Panc1 (cell line): Measurements from ENCODE around the gene BTBD1. TPM values are rescaled to one million over a fixed set of nuclear protein-coding genes. Genes with fewer than 3 reads are reported as not detected.

Experiments
- ATAC-seq: fragments of 200-7000 bp; cut with Tn5 transposase; 2 replicates; pipeline ENCODE4 v1.9.1; 2020; ENCODE audit warnings: mild to moderate bottlenecking, moderate library complexity
- BruUV-seq: library from RNA; stranded (reverse); fragments of 400-500 nt; replicated peaks from 2 replicates; lab custom pipeline; 2021; lab: Mats Ljungman, UMichigan
- CTCF ChIA-PET: fragments of 300-600 bp; sonication (Branson Sonifier 250); formaldehyde crosslinking; loops from one replicate; lab custom pipeline; 2022; ENCODE audit warnings: antibody characterized with exemption; lab: Charles Lee
- POLR2A ChIA-PET: fragments of 300-600 bp; sonication (Branson Sonifier 250); formaldehyde crosslinking; loops from one replicate; lab custom pipeline; 2022; ENCODE audit warnings: antibody characterized with exemption; lab: Charles Lee
- DNase-seq: peaks from one replicate; pipeline ENCODE4 v3.0.0-alpha.2; 2010; ENCODE audit warnings: low read depth, low spot score
- H3K27ac ChIP-seq: 2 replicates; pipeline ENCODE4 v1.5.1; 2011; ENCODE audit warnings: mild to moderate bottlenecking, low read length, inconsistent platforms
- H3K27me3 ChIP-seq: fragments of 200-500 bp; sonication (Bioruptor generic); 2 replicates; pipeline ENCODE4 v1.6.0; 2014; ENCODE audit warnings: low read length, inconsistent platforms; ENCODE audit not compliant: control insufficient read depth, insufficient read depth
- H3K36me3 ChIP-seq: fragments of 200-500 bp; sonication (Bioruptor generic); 2 replicates; pipeline ENCODE4 v1.5.1; 2014; ENCODE audit warnings: inconsistent platforms, mild to moderate bottlenecking, low read length, moderate library complexity; ENCODE audit not compliant: control insufficient read depth, insufficient read depth
- H3K4me1 ChIP-seq: 2 replicates; pipeline ENCODE4 v1.5.1; 2011; ENCODE audit warnings: inconsistent platforms, mild to moderate bottlenecking, low read length, moderate library complexity; ENCODE audit not compliant: control insufficient read depth, insufficient read depth
- H3K4me3 ChIP-seq, 2 experiments: 2 replicates each; pipeline ENCODE4 v1.5.1; 2011 to 2012; ENCODE audit warnings: low read depth in 2 of 2, low read length in 2 of 2, mild to moderate bottlenecking in 2 of 2, inconsistent platforms in 1 of 2, moderate library complexity in 1 of 2
- H3K9me3 ChIP-seq: fragments of 200-500 bp; sonication (Bioruptor generic); 2 replicates; pipeline ENCODE4 v1.5.1; 2014; ENCODE audit warnings: low read depth, mild to moderate bottlenecking, inconsistent platforms, low read length, moderate library complexity; ENCODE audit not compliant: control insufficient read depth, insufficient read depth
- CTCF ChIP-seq: fragments of 450-650 bp; IDR thresholded peaks from 2 replicates; pipeline ENCODE4 v1.5.1; 2017; ENCODE audit warnings: mild to moderate bottlenecking
- POLR2AphosphoS5 ChIP-seq: IDR thresholded peaks from 2 replicates; pipeline ENCODE4 v1.6.1; 2012; ENCODE audit warnings: mild to moderate bottlenecking, low read depth, low read length, moderate library complexity
- REST ChIP-seq, 2 experiments: IDR thresholded peaks; 2 replicates each; pipeline ENCODE4 v1.6.1; 2011 to 2012; ENCODE audit warnings: low read depth in 2 of 2, control low read depth in 1 of 2, low read length in 1 of 2, mild to moderate bottlenecking in 1 of 2, moderate library complexity in 1 of 2; ENCODE audit not compliant: insufficient read depth in 1 of 2
- SIN3A ChIP-seq: IDR thresholded peaks from 2 replicates; pipeline ENCODE4 v1.6.1; 2012; ENCODE audit warnings: low read depth, mild to moderate bottlenecking, low read length, moderate library complexity, borderline replicate concordance; ENCODE audit not compliant: insufficient read depth
- TCF7L2 ChIP-seq: IDR thresholded peaks from 2 replicates; pipeline ENCODE4 v1.6.1; 2011; ENCODE audit warnings: mild to moderate bottlenecking, low read depth, low read length, inconsistent platforms
- in situ Hi-C: cut with HindIII; loops from 2 replicates; pipeline ENCODE4 v1.10.0; 2016; ENCODE audit warnings: low sequenced_read_pairs, low pct_unique_long_range_greater_than_20kb
- intact Hi-C: fragments of 100-400 bp; cut with micrococcal nuclease; formaldehyde crosslinking; loops from one replicate; pipeline ENCODE4 v1.10.0; 2022; ENCODE audit not compliant: unreplicated experiment
- total RNA-seq: library from RNA; stranded (reverse); gene quantifications from one replicate; pipeline ENCODE4 v1.2.1, GENCODE V29; 2021; ENCODE audit not compliant: unreplicated experiment

Gene BTBD1
- total RNA-seq, 1 experiment from 2014 or later = 88.4 TPM

GRCh38 chr15:83104141-83104540, 37.1 kb upstream of the BTBD1 start:
- CTCF ChIA-PET = no interaction called here
- H3K4me1 ChIP-seq = no peaks in the 10 kb centered on the region
- no peaks in the 10 kb centered on the region for H3K36me3 ChIP-seq
- H3K4me3 ChIP-seq = no peak overlapping the region
- no peaks in the 10 kb centered on the region for H3K9me3 ChIP-seq
- intact Hi-C loops (no loop called here), in situ Hi-C loops (no loop called here)
- DNase-seq (no peak), ATAC-seq (no peak)
- TF ChIP-seq CTCF (no peak), TCF7L2 (no peak), POLR2AphosphoS5 (no peak), SIN3A (no peak), REST (IDR thresholded peaks at IDR 0.05; ENCODE audit: insufficient read depth in 1 of 2, low read depth in 2 of 2, low read length in 1 of 2) (no peak)
- H3K27me3 ChIP-seq = peaks cover 4% of the 10 kb centered on the region
- POLR2A ChIA-PET = no interaction called here
- BruUV-seq = no TSS peak
- no peak overlapping the region for H3K27ac ChIP-seq

GRCh38 chr15:83102346-83102745, 35.3 kb upstream of the BTBD1 start:
- Histone ChIP-seq H3K36me3 (no peaks in the 10 kb centered on the region), H3K9me3 (no peaks in the 10 kb centered on the region), H3K4me1 (no peaks in the 10 kb centered on the region), H3K27me3 (peaks cover 10% of the 10 kb centered on the region), H3K4me3 (no peak overlapping the region), H3K27ac (no peak overlapping the region)
- DNase-seq (no peak), ATAC-seq (no peak)
- intact Hi-C loops (no loop called here), in situ Hi-C loops (no loop called here)
- ChIA-PET POLR2A (no interaction called here), CTCF (no interaction called here)
- TF ChIP-seq REST (IDR thresholded peaks at IDR 0.05; ENCODE audit: insufficient read depth in 1 of 2, low read depth in 2 of 2, low read length in 1 of 2) (no peak), SIN3A (no peak), TCF7L2 (no peak), CTCF (no peak), POLR2AphosphoS5 (no peak)
- no TSS peak for BruUV-seq
